DOHH2 (cell line): ENCODE measurements around the gene EPHA4.

Experiments
- CTCF ChIP-seq: fragments of 200-600 bp; sonication (generic); IDR thresholded peaks from one replicate; pipeline ENCODE4 v1.5.1; 2014; ENCODE audit warnings: antibody characterized with exemption, mild to moderate bottlenecking, low read depth, low read length; ENCODE audit not compliant: poor library complexity, severe bottlenecking
- EZH2phosphoT487 ChIP-seq: fragments of 200-600 bp; sonication (generic); IDR thresholded peaks from 2 replicates; pipeline ENCODE4 v1.6.1; 2017; ENCODE audit warnings: borderline replicate concordance, mild to moderate bottlenecking, antibody characterized with exemption, low read length, moderate library complexity, mixed read lengths

GRCh38 chr2:221514305-221515040 lies 57.6 kb downstream of the EPHA4 start:
- no peak for TF ChIP-seq CTCF
- TF ChIP-seq EZH2phosphoT487 = no peak
